SK-N-MC (cell line): ENCODE measurements around the gene TRIM2.

ENCODE experiments used
- EZH2 ChIP-seq: fragments of 200-600 bp; sonication (generic); IDR thresholded peaks from one replicate; pipeline ENCODE4 v1.6.1; 2017; ENCODE audit warnings: antibody characterized with exemption
- POLR2AphosphoS5 ChIP-seq: IDR thresholded peaks from 2 replicates; pipeline ENCODE4 v1.6.1; 2012; ENCODE audit warnings: mild to moderate bottlenecking, low read depth, low read length, borderline replicate concordance

- no peak for TF ChIP-seq EZH2
- TF ChIP-seq POLR2AphosphoS5: no peak
Measured at GRCh38 chr4:153332936-153333335, 128.7 kb downstream of the TRIM2 start.
